Measurements from ENCODE around the gene FSCN2. TPM values are rescaled to one million over a fixed set of nuclear protein-coding genes. Genes with fewer than 3 reads are reported as not detected.

Gene FSCN2
- polyA plus RNA-seq, 1 donor (not counting 4 experiments of a cell fraction or from before 2014, with no cell fraction given), result not detected

- Histone ChIP-seq H2AFZ (ENCODE audit: control insufficient read depth, low read length) (no peak overlapping the region), H4K20me1 (ENCODE audit: control insufficient read depth, extremely low read depth, insufficient read depth, low read length) (peaks cover 3% of the 10 kb centered on the region), H3K79me2 (ENCODE audit: control insufficient read depth, insufficient read depth, low read length) (no peaks in the 10 kb centered on the region), H3K4me1 (ENCODE audit: control insufficient read depth, extremely low read depth, insufficient read depth, low read length) (no peaks in the 10 kb centered on the region), H3K9me3 (ENCODE audit: control insufficient read depth, low read depth, low read length) (peaks cover 2% of the 10 kb centered on the region), H3K36me3 (ENCODE audit: control insufficient read depth in 2 of 2, extremely low read depth in 1 of 2, insufficient read depth in 2 of 2, low read length in 2 of 2) (no peaks in the 10 kb centered on the region), H3K9me1 (ENCODE audit: control insufficient read depth, extremely low read depth, insufficient read depth, low read length) (no peaks in the 10 kb centered on the region), H3K9ac (ENCODE audit: control insufficient read depth, extremely low read depth, insufficient read depth, low read length) (no peak overlapping the region), H3K4me3 (ENCODE audit: control insufficient read depth in 2 of 3, extremely low read depth in 1 of 3, insufficient read depth in 2 of 3, low read depth in 1 of 3, low read length in 3 of 3) (no peak overlapping the region), H3K27me3 (ENCODE audit: control insufficient read depth, extremely low read depth, insufficient read depth, low read length) (peaks cover 60% of the 10 kb centered on the region), H3K27ac (ENCODE audit: control insufficient read depth, insufficient read depth, low read length) (no peak overlapping the region), H3K4me2 (ENCODE audit: control insufficient read depth, extremely low read depth, insufficient read depth, low read depth, low read length) (no peak overlapping the region)
- no peak for TF ChIP-seq CTCF (optimal IDR thresholded peaks at IDR 0.05 in 1 of 3, IDR thresholded peaks at IDR 0.05 in 1 of 3, conservative IDR thresholded peaks at IDR 0.05 in 1 of 3; ENCODE audit: extremely low read depth in 1 of 3, insufficient read depth in 2 of 3, low read length in 3 of 3)
- TF ChIP-seq EZH2 (IDR thresholded peaks at IDR 0.05; ENCODE audit: low read length), result no peak
- dilution Hi-C loops (cut with MboI; ENCODE audit: extremely low pct_ligation_motif_present, low sequenced_read_pairs), result no loop called here
- FAIRE-seq, result no peak
- no peak for DNase-seq (ENCODE audit: low read depth, low spot score)
Observed at GRCh38 chr17:81526662-81527571, 1.3 kb upstream of the FSCN2 start.

GRCh38 chr17:81528384-81528650, 140 bp downstream of the FSCN2 start:
- no peak for TF ChIP-seq EZH2 (IDR thresholded peaks at IDR 0.05; ENCODE audit: low read length)
- no peak for TF ChIP-seq CTCF (optimal IDR thresholded peaks at IDR 0.05 in 1 of 3, IDR thresholded peaks at IDR 0.05 in 1 of 3, conservative IDR thresholded peaks at IDR 0.05 in 1 of 3; ENCODE audit: extremely low read depth in 1 of 3, insufficient read depth in 2 of 3, low read length in 3 of 3)
- Histone ChIP-seq H3K79me2 (ENCODE audit: control insufficient read depth, insufficient read depth, low read length) (no peaks in the 10 kb centered on the region), H3K9me3 (ENCODE audit: control insufficient read depth, low read depth, low read length) (peaks cover 2% of the 10 kb centered on the region), H4K20me1 (ENCODE audit: control insufficient read depth, extremely low read depth, insufficient read depth, low read length) (peaks cover 3% of the 10 kb centered on the region), H3K4me1 (ENCODE audit: control insufficient read depth, extremely low read depth, insufficient read depth, low read length) (no peaks in the 10 kb centered on the region), H3K27me3 (ENCODE audit: control insufficient read depth, extremely low read depth, insufficient read depth, low read length) (peaks cover 53% of the 10 kb centered on the region), H3K9ac (ENCODE audit: control insufficient read depth, extremely low read depth, insufficient read depth, low read length) (no peak overlapping the region), H3K27ac (ENCODE audit: control insufficient read depth, insufficient read depth, low read length) (no peak overlapping the region), H3K4me2 (ENCODE audit: control insufficient read depth, extremely low read depth, insufficient read depth, low read depth, low read length) (no peak overlapping the region), H3K36me3 (ENCODE audit: control insufficient read depth in 2 of 2, extremely low read depth in 1 of 2, insufficient read depth in 2 of 2, low read length in 2 of 2) (no peaks in the 10 kb centered on the region), H3K4me3 (ENCODE audit: control insufficient read depth in 2 of 3, extremely low read depth in 1 of 3, insufficient read depth in 2 of 3, low read depth in 1 of 3, low read length in 3 of 3) (no peak overlapping the region), H2AFZ (ENCODE audit: control insufficient read depth, low read length) (no peak overlapping the region), H3K9me1 (ENCODE audit: control insufficient read depth, extremely low read depth, insufficient read depth, low read length) (no peaks in the 10 kb centered on the region)
- FAIRE-seq (no peak), DNase-seq (ENCODE audit: low read depth, low spot score) (no peak)
- dilution Hi-C loops (cut with MboI; ENCODE audit: extremely low pct_ligation_motif_present, low sequenced_read_pairs), result no loop called here
